HEK293T (cell line): ENCODE measurements around the gene MINDY1.

ENCODE experiments used
- CTBP1 ChIP-seq: fragments of 450-650 bp; IDR thresholded peaks from 2 replicates; pipeline ENCODE4 v1.6.1; 2016; ENCODE audit warnings: borderline replicate concordance
- FOXM1 ChIP-seq: fragments of 450-650 bp; IDR thresholded peaks from 2 replicates; pipeline ENCODE4 v1.6.1; 2017; ENCODE audit warnings: mild to moderate bottlenecking, borderline replicate concordance
- TARDBP ChIP-seq: fragments of 450-650 bp; IDR thresholded peaks from 2 replicates; pipeline ENCODE4 v1.6.1; 2016

DNA sequence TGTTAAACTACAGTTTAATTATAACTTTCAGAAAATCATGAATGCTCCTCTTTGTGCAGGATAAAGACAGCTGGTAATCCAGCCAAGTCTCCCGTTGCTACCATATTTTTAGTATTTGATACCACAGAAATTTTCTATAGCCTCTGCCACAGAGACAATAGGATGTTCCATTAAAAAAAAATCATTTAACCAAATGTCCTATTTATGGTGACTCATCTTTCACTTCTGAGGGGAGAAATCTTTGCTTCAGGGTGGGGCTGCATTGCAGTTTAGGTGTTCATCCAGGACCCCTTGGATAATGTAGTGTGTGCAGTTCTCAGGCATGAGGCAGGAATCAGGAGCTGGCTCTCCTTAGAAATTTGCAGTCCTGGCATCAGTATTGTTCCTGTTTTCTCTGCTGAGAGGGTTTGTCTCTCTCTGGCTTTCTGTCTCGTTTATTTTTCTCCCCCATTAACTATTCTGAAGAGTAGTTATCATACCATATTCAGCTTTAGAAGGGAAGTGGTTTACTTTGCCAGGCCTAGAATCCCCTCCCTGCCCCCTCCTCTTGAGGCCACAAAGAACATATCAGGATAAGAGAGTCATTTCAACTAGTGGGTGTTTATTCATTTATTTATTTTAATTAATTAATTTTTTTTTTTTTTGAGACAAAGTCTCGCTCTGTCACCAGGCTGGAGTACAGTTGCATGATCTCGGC is 4.6 kb upstream of the MINDY1 start:
- TF ChIP-seq FOXM1: no peak
- no peak for TF ChIP-seq TARDBP
- TF ChIP-seq CTBP1: no peak
